RPMI7951 (cell line): ENCODE data around the gene GART. TPM values are rescaled to one million over a fixed set of nuclear protein-coding genes. Genes with fewer than 3 reads are reported as not detected.
A peak's percentile ranks its signal among the peaks of the same experiment; 100 is the strongest.

Source experiments
- DNase-seq: peaks from one replicate; pipeline ENCODE4 v3.0.0-alpha.2; 2012; ENCODE audit warnings: low read depth
- total RNA-seq: library from RNA; depleted of rRNA; stranded (reverse); fragments of >200 nt; shearing (Covaris generic); gene quantifications from 2 replicates; pipeline ENCODE4 v1.2.3, GENCODE V29; 2014

The GART gene
- total RNA-seq, 1 experiment from 2014 or later: 67.6 TPM

- DNase-seq: no peak
Observed at GRCh38 chr21:33554236-33554981, 12.5 kb upstream of the GART start.

GRCh38 chr21:33552999-33553598 is 11.2 kb upstream of the GART start:
- DNase-seq: no peak

DNA sequence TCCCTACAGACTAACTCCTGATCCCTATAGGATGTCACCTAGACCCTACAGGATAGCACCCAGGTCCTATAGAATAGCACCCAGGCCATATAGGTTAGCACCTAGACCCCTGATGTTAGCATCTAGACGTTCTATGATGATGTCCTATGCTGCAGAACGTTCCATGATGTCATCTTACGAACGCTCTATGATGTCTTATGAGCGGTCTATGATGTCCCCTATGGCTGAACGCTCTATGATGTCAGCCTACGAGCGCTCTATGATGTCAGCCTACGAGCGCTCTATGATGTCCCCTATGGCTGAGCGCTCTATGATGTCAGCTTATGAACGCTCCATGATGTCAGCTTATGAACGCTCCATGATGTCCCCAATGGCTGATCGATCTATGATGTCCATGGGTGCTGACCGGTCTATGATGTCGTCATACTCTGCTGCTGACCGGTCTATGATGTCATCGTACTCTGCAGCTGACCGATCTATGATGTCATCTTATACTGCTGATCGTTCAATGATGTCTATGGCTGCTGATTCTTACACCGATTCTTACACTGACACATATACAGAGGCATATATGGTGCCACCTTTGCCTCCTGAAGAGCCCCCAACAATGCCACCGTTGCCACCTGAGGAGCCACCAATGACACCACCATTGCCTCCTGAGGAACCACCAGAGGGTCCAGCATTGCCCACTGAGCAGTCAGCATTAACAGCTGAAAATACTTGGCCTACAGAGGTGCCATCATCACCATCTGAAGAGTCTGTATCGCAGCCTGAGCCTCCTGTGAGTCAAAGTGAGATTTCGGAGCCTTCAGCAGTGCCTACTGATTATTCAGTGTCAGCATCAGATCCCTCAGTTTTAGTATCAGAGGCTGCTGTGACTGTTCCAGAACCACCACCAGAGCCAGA is 10.4 kb upstream of the GART start:
- no peak for DNase-seq

DNA sequence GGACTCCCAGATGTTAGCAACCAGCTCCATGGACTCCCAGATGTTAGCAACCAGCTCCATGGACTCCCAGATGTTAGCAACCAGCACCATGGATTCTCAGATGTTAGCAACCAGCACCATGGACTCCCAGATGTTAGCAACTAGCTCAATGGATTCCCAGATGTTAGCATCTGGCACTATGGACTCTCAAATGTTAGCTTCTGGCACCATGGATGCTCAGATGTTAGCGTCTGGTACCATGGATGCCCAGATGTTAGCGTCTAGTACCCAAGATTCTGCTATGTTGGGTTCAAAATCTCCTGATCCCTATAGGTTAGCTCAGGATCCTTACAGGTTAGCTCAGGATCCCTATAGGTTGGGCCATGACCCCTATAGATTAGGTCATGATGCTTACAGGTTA is 9.7 kb upstream of the GART start:
- DNase-seq: no peak

DNA sequence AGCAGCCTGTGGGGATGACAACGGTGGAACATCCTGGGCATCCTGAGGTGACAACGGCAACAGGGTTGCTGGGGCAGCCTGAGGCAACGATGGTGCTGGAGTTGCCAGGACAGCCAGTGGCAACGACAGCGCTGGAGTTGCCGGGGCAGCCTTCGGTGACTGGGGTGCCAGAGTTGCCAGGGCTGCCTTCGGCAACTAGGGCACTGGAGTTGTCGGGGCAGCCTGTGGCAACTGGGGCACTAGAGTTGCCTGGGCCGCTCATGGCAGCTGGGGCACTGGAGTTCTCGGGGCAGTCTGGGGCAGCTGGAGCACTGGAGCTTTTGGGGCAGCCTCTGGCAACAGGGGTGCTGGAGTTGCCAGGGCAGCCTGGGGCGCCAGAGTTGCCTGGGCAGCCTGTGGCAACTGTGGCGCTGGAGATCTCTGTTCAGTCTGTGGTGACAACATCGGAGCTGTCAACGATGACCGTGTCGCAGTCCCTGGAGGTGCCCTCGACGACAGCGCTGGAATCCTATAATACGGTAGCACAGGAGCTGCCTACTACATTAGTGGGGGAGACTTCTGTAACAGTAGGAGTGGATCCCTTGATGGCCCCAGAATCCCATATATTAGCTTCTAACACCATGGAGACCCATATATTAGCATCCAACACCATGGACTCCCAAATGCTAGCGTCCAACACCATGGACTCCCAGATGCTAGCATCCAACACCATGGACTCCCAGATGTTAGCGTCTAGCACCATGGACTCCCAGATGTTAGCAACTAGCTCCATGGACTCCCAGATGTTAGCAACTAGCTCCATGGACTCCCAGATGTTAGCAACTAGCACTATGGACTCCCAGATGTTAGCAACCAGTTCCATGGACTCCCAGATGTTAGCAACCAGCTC is 9.1 kb upstream of the GART start:
- DNase-seq: no peak

GRCh38 chr21:33549848-33550771 is 8.2 kb upstream of the GART start:
- DNase-seq: no peak

DNA sequence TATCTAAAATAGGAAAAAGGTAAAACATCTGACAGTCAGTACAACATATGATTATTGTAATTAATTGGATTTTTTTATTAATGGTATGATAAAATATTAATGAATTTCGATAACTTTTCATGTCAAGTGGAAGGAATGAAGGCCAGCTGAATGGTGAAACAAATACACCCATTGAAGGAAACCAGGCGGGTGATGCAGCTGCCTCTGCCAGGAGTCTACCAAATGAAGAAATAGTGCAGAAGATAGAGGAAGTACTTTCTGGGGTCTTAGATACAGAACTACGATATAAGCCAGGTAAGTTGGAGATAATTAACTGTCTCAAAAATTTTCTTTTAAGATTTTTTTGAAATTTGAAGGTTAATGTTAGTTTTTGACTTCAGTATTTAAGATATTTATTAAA is 4.2 kb upstream of the GART start:
- DNase-seq: no peak

- DNase-seq: no peak
Observed at GRCh38 chr21:33544451-33545195, 2.7 kb upstream of the GART start.

- DNase-seq: no peak
Observed at GRCh38 chr21:33543505-33544129, 1.7 kb upstream of the GART start.

DNA sequence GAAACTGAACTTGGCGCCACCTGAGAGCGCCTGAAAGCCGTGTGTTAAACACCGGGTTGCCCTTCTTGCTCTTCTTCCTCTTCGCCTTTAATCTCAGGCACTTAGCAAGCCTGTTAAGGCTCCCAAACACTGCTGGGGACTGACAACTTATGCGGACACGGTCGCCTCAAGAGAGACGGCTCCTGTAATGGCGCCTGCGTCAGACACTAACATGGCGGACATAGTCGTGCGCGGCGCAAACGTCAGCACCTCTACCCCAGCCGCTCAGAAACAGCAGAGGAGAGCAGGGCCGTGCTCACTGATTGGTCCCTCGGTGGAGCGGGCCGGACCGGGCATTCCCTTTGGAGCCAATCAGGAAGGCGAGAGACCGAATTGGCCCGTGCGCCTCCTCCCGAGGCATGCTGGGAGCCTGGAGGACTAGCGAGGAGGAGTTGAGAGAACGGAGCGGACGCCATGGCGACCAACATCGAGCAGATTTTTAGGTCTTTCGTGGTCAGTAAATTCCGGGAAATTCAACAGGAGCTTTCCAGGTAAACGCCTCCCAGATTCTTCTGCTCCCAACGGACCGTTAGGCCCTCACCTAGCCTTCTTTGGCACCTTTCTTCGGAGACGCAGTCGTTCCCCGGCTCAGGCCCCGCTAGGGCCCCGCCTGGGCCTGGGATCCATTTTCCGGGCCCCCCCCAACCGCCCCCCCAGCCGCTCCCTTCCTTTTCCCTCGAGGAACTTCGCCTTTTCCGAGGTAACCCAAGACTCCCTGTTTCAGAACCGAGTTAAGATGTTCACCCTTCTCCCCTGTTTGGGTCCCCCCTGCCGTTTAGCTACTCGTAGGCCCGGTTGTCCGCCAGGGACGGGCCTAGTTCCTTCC is 955 bp upstream of the GART start, which contains the start of gene SON:
SON (plus strand) TSS at position 399 of the 865 bp plus-strand sequence; CDS start at position 454, 55 bp downstream.
- DNase-seq: peak; percentile 98

DNA sequence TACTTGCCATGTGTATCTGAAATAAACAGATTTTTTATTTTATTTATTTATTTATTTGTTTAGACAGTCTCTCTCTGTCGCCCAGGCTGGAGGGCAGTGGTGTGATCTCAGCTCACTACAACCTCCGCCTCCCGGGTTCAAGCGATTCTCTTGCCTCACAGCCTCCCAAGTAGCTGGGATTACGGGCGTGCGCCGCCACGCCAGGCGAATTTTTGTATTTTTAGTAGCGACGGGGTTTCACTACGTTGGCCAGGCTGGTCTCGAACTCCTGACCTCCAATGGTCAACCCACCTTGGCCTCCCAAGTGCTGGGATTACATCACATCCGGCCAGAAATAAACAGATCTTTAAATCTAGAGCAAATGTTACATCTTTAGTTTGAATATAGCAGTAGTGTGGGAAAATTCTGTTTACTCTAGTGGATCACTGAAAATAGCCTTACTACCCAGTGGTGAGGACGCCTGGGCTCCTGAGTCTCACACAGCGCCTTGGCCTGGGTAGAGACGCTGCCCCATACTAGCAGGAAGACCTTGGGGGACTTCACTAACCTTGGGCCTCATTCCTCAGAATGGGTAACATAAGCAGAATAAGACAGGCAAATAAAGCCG is 709 bp downstream of the GART start:
- peak; percentile 17 for DNase-seq

GRCh38 chr21:33540711-33541104 is 1.2 kb downstream of the GART start:
- DNase-seq: no peak

DNA sequence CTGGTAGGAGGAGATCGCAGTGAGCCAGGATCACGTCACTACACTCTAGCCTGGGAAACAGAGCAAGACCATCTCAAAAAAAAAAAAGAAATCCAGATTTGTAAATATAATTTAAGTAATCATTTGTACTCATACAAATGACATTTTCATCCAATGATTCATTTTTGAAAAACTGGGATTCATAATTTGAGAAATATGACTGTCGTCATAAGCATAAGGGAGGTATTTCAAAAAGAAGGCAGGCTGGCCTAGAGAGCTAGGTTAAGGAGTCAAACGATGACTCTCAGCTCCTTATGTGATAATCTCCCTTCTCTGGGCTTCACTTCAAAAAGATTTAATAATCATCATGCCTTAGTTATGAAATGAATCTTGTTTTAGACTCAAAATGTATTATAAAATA is 2.3 kb downstream of the GART start:
- no peak for DNase-seq

- no peak for DNase-seq
Observed at GRCh38 chr21:33537212-33537611, 4.7 kb downstream of the GART start.

DNA sequence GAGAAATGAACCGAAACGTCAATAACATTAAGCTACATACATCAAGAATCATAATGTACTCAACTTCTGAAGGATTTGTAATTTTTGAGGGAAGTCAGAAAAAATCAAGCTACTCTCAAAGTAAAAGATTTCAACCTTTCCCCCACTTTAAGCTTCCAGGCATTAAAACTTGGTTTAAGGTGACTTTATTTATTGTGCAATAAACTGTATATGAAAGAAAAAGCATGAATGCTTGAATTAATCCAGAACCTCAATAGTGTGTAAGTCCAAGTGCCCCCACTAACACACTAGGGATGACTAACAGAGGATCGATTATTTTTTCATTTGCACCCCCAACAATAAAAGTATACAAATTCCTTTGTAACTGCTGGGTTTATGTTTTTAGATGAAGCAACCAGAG is 10.9 kb downstream of the GART start:
- no peak for DNase-seq

- no peak for DNase-seq
Observed at GRCh38 chr21:33522953-33523349, 19.0 kb downstream of the GART start.

DNA sequence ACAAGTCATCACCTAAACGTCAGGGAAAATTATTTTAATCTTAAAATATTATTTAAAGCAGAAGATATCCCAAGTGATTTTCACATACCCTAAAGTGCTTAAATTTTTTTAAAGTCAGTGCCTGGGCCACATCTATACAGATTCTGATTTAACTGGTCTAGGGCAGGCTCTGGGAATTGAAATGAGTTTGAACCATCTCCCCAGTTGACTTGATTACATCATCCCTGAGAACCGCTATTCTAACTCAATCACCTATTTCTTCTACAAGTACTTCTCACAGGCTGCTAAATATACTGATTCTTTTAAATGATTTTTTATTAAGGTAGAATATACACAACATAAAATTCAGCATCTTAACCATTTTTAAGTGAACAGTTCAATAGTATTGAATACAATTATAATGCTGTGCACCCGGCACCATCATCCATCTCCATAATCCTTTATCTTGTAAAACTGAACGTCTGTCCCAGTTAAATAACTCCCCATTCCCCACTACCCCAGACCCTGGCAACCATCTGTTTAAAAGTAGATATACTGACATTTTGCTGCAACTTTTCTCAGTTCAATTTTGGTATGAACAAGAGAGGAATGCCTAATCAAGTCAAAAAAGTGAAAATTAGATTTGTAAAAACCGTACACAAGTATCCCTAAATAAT is 19.5 kb downstream of the GART start:
- DNase-seq: no peak
